ENCODE measurements around the gene TMEM132C. TPM values are rescaled to one million over a fixed set of nuclear protein-coding genes. Genes with fewer than 3 reads are reported as not detected.

Gene TMEM132C
- total and polyA plus RNA-seq, 2 of the 4 experiments (the other 2 are of a cell fraction): not detected

DNA sequence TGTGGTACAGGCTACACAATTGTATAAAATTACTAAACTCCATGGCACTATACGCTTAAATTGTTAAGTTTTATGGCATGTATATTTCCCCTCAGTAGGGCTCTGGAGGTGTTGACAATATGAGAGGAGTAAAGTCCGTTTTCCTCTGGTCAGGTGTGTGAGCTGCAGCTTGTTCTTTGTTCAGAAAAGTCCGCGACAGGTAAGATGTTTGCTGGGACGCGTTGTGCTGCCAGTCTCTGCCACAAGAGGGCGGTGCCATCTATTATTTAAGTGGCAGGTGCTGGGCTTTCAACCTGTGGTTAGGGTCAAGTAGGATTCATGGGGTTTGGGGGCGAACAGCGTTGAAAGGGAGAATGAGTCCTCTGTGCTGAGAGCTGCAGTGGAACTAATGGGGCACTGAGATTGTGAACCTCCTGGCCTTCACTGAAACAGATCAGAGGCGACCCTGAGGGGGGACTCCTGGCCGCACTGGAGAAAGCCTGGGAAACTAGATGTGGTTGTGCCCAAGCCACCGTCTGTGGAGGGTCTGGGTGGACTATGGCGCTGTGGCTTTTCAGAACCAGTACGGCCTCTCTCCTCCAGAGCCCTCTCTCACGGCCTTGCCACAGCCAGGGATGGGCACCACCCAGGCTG is 377.8 kb downstream of the TMEM132C start:
- no peak overlapping the region for H4K8ac ChIP-seq (ENCODE audit: low read depth in 2 of 2, low read length in 2 of 2)
- peaks cover 28% of the 10 kb centered on the region for H3K9me3 ChIP-seq (ENCODE audit: control insufficient read depth, insufficient read depth, low read length)
- no peaks in the 10 kb centered on the region for H3K79me1 ChIP-seq (ENCODE audit: low read depth in 1 of 2, low read length in 2 of 2)
- H3K23ac ChIP-seq (ENCODE audit: low read depth, low read length): no peak overlapping the region
- H2BK5ac ChIP-seq (ENCODE audit: low read depth, low read length, poor library complexity, severe bottlenecking): no peak overlapping the region
- DNase-seq (no peak), ATAC-seq (ENCODE audit: low read depth) (no peak)
- no peak overlapping the region for H3K14ac ChIP-seq (replicated peaks; ENCODE audit: low read depth, low read length)
- H3K27ac ChIP-seq (ENCODE audit: insufficient read depth, low read length): no peak overlapping the region
- no peak overlapping the region for H2AK9ac ChIP-seq (replicated peaks; ENCODE audit: low read depth, low read length, poor library complexity)
- no TSS peak for BruUV-seq (replicated peaks)
- no peak overlapping the region for H2AFZ ChIP-seq (replicated peaks; ENCODE audit: low read length, poor library complexity)
- ChIA-PET CTCF (no interaction called here), POLR2A (ENCODE audit: unreplicated experiment) (no interaction called here)
- H3K4me2 ChIP-seq (ENCODE audit: low read depth, low read length): no peak overlapping the region
- no peaks in the 10 kb centered on the region for H3K36me3 ChIP-seq (ENCODE audit: control insufficient read depth, insufficient read depth, low read length)
- no peak overlapping the region for H2BK120ac ChIP-seq (ENCODE audit: low read depth, low read length)
- TF ChIP-seq CEBPB (IDR thresholded peaks at IDR 0.05; ENCODE audit: low read depth, low read length) (no peak), BHLHE40 (IDR thresholded peaks at IDR 0.05; ENCODE audit: low read depth, low read length) (no peak), RAD21 (IDR thresholded peaks at IDR 0.05; ENCODE audit: low read length) (no peak), MAFK (IDR thresholded peaks at IDR 0.05; ENCODE audit: low read depth, low read length) (no peak), MXI1 (IDR thresholded peaks at IDR 0.05; ENCODE audit: borderline replicate concordance, low read depth, low read length) (no peak), NFE2L2 (IDR thresholded peaks at IDR 0.05; ENCODE audit: low read depth, low read length) (no peak), CHD1 (IDR thresholded peaks at IDR 0.05; ENCODE audit: low read depth, low read length) (no peak)
- TF ChIP-seq, protein P1, sequence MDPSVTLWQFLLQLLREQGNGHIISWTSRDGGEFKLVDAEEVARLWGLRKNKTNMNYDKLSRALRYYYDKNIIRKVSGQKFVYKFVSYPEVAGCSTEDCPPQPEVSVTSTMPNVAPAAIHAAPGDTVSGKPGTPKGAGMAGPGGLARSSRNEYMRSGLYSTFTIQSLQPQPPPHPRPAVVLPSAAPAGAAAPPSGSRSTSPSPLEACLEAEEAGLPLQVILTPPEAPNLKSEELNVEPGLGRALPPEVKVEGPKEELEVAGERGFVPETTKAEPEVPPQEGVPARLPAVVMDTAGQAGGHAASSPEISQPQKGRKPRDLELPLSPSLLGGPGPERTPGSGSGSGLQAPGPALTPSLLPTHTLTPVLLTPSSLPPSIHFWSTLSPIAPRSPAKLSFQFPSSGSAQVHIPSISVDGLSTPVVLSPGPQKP (IDR thresholded peaks at IDR 0.05; ENCODE audit: borderline replicate concordance, low read depth, low read length): no peak
- no peak overlapping the region for H3K18ac ChIP-seq (ENCODE audit: low read depth, low read length)
- no peak overlapping the region for H3K56ac ChIP-seq (ENCODE audit: extremely low read depth, insufficient read depth, low read length)
- H3K9ac ChIP-seq (ENCODE audit: low read depth, low read length): no peak overlapping the region
- H3K9me1 ChIP-seq (ENCODE audit: insufficient read depth, low read length): no peaks in the 10 kb centered on the region
- H4K91ac ChIP-seq (ENCODE audit: insufficient read depth, low read depth, low read length): no peak overlapping the region
- 49% methylated on average over 5 of the region's 15 CpGs; no CpG with 5 or more reads in 1 of the 2 experiments for WGBS, 2 experiments (ENCODE audit: extremely low coverage in 2 of 2, insufficient read length in 1 of 2)
- in situ Hi-C loops (cut with MboI; ENCODE audit: low sequenced_read_pairs) (no loop called here), dilution Hi-C loops (cut with HindIII; ENCODE audit: low sequenced_read_pairs, unreplicated experiment) (no loop called here), intact Hi-C loops (cut with micrococcal nuclease) (no loop called here)
- H3K4me3 ChIP-seq (ENCODE audit: insufficient read depth, low read depth, low read length): no peak overlapping the region
- no peak overlapping the region for H4K5ac ChIP-seq (ENCODE audit: low read depth, low read length)
- H2BK20ac ChIP-seq (ENCODE audit: low read depth, low read length): no peak overlapping the region
- no peaks in the 10 kb centered on the region for H3K27me3 ChIP-seq (ENCODE audit: control insufficient read depth, insufficient read depth, low read length)
- H3K4me1 ChIP-seq (ENCODE audit: control insufficient read depth, insufficient read depth, low read length): no peaks in the 10 kb centered on the region
- H3K4ac ChIP-seq (ENCODE audit: low read depth, low read length): no peak overlapping the region
- no peaks in the 10 kb centered on the region for H4K20me1 ChIP-seq (ENCODE audit: insufficient read depth, low read length)
- no peak overlapping the region for H2BK15ac ChIP-seq (ENCODE audit: low read depth, low read length)
- no peak overlapping the region for H2AK5ac ChIP-seq (ENCODE audit: low read depth, low read length)

Measured in IMR-90 (cell line).